Measurements from ENCODE around the gene ATP6V1G3. TPM values are rescaled to one million over a fixed set of nuclear protein-coding genes. Genes with fewer than 3 reads are reported as not detected.

Gene ATP6V1G3
- total RNA-seq, 4 donors from 2014 or later: not detected

DNA sequence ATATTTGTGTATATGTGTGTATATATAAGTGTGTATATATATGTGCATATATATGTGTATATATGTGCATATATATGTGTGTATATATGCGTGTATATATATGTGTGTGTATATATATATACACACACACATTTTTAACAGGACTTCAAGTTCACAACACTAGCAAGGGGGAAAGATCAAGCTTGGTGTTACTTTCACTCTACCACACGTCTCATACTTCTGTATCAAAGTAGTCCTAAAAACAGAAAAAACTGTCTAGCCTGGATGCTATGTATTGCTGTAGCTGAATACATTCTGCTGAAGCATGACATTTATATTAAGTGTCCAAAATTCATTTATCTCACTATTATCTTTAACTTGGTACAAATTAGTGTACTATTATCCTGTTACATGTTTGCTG lies 17.9 kb upstream of the ATP6V1G3 start:
- Histone ChIP-seq H3K27me3 (no peaks in the 10 kb centered on the region), H3K27ac (replicated peaks in 1 of 4) (no peak overlapping the region), H3K36me3 (no peaks in the 10 kb centered on the region), H3K4me3 (no peak overlapping the region), H3K9me3 (no peaks in the 10 kb centered on the region), H3K4me1 (no peaks in the 10 kb centered on the region)
- TF ChIP-seq EP300 (IDR thresholded peaks at IDR 0.05): no peak
- no peak for TF ChIP-seq POLR2AphosphoS5 (IDR thresholded peaks at IDR 0.05)
- no peak for TF ChIP-seq CTCF (IDR thresholded peaks at IDR 0.05)
- no peak for TF ChIP-seq POLR2A (IDR thresholded peaks at IDR 0.05; ENCODE audit: low read depth)
- intact Hi-C loops (cut with DNase I): no loop called here
- 86% methylated on average over 2 of the region's 2 CpGs for WGBS
- no peak for DNase-seq (ENCODE audit: extremely low spot score)

DNA sequence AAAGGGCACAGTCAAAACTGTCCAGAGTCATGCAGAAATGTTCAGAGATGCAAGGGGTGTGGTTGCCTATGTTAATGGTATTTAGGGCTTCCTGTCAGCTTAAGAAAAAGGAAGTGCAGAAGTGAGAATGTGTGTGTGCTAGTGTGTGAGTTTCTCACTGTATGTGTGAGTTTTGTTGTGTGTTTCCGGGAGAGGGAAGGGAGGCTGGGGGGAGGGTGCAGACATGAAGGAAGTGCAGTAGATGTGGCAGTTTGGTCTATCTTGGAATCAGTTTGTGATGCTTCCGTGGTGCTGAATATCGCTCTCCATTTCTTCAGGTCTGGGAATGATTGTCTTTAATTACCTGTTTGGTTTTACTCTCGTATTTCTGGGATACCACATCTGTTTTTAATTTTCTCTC lies 16.5 kb upstream of the ATP6V1G3 start:
- H3K27ac ChIP-seq (replicated peaks in 1 of 4): no peak overlapping the region
- no peaks in the 10 kb centered on the region for H3K9me3 ChIP-seq
- H3K36me3 ChIP-seq: no peaks in the 10 kb centered on the region
- intact Hi-C loops (cut with DNase I): no loop called here
- no peak for DNase-seq (ENCODE audit: extremely low spot score)
- H3K4me1 ChIP-seq: no peaks in the 10 kb centered on the region
- WGBS: 60% methylated on average over 4 of the region's 4 CpGs
- no peaks in the 10 kb centered on the region for H3K27me3 ChIP-seq
- TF ChIP-seq POLR2A (IDR thresholded peaks at IDR 0.05; ENCODE audit: low read depth) (no peak), EP300 (IDR thresholded peaks at IDR 0.05) (no peak), POLR2AphosphoS5 (IDR thresholded peaks at IDR 0.05) (no peak), CTCF (IDR thresholded peaks at IDR 0.05) (no peak)
- no peak overlapping the region for H3K4me3 ChIP-seq

DNA sequence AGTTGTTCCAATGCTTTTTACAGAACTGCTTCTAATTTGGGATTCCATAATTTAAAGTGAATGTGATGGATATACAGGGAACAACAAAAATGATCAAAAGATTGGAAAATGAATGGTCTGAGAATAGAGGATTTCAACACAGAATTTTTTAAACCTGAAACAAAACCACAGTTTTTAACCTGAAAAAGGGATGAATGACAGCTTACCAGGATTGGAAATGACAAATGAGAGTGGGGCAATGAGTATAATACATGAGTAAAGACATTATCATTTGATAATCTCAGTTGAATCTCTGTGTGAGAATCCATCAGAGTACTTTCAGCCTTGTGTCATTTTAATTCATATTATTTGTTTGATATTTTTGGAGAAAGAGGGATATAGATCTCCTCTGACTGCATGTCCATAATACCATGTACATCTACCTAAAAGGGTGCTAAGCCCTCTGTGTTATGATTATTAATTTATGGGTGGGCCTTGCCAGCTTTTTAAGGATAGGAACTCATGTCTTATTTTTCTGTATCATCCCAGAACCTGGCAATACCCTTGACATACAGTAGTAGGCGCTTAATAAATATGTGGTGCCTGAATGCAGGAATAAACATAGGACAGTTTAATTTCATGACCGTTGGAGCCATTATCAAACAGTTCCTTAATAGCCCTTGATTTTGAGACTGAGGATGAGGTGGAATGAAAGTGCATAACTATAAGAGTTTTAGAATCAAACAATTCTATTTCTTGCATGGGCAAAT lies 12.4 kb upstream of the ATP6V1G3 start:
- Histone ChIP-seq H3K4me1 (no peaks in the 10 kb centered on the region), H3K4me3 (no peak overlapping the region), H3K27me3 (no peaks in the 10 kb centered on the region), H3K27ac (replicated peaks in 1 of 4) (no peak overlapping the region), H3K9me3 (no peaks in the 10 kb centered on the region), H3K36me3 (no peaks in the 10 kb centered on the region)
- 92% methylated on average over 2 of the region's 2 CpGs for WGBS
- TF ChIP-seq POLR2AphosphoS5 (IDR thresholded peaks at IDR 0.05) (no peak), EP300 (IDR thresholded peaks at IDR 0.05) (no peak), CTCF (IDR thresholded peaks at IDR 0.05) (no peak), POLR2A (IDR thresholded peaks at IDR 0.05; ENCODE audit: low read depth) (no peak)
- no peak for DNase-seq (ENCODE audit: extremely low spot score)
- intact Hi-C loops (cut with DNase I): no loop called here

DNA sequence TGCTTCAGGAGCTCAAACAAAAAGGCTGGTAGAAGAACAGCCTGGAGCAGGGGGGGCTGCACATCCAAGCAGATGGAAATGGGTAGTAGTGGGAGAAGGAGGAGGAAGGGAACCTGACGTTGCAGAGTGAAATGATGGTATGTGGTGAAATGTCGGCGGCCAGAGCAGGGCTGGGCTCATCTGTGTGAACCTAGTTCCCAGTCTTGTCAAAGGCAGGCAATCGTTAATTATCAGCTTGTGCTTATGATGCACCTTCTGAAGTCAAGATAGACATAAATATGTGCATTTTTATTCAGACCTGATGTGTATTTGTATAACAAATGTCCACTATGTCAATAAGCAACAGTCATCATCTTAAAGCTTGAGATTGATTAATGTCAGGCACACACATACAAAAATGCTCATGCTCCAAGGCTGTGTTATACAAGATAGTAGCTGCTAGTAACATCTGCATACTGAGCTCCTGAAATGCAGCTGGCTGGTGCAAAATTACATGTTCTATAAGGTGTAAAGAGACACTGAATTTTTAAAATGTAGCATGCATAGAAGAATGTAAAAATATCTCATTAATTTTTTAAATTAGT lies 10.6 kb upstream of the ATP6V1G3 start:
- TF ChIP-seq EP300 (IDR thresholded peaks at IDR 0.05) (no peak), POLR2A (IDR thresholded peaks at IDR 0.05; ENCODE audit: low read depth) (no peak), CTCF (IDR thresholded peaks at IDR 0.05) (no peak), POLR2AphosphoS5 (IDR thresholded peaks at IDR 0.05) (no peak)
- H3K36me3 ChIP-seq: no peaks in the 10 kb centered on the region
- intact Hi-C loops (cut with DNase I): no loop called here
- H3K27ac ChIP-seq (replicated peaks in 1 of 4): no peak overlapping the region
- 41% methylated on average over 4 of the region's 4 CpGs for WGBS
- no peaks in the 10 kb centered on the region for H3K4me1 ChIP-seq
- H3K4me3 ChIP-seq: no peak overlapping the region
- no peak for DNase-seq (ENCODE audit: extremely low spot score)
- H3K9me3 ChIP-seq: no peaks in the 10 kb centered on the region
- H3K27me3 ChIP-seq: no peaks in the 10 kb centered on the region
